ENCODE measurements around the gene TGFBR1. TPM values are rescaled to one million over a fixed set of nuclear protein-coding genes. Genes with fewer than 3 reads are reported as not detected.

TGFBR1 gene
- total RNA-seq, 1 donor from 2014 or later, result 316 TPM

GRCh38 chr9:99135456-99135855, 30.5 kb downstream of the TGFBR1 start:
- DNase-seq (ENCODE audit: low spot score), result no peak

GRCh38 chr9:99137225-99137624, 32.3 kb downstream of the TGFBR1 start:
- DNase-seq (ENCODE audit: low spot score), result no peak

GRCh38 chr9:99137891-99138290, 33.0 kb downstream of the TGFBR1 start:
- DNase-seq (ENCODE audit: low spot score), result peak; percentile 84

GRCh38 chr9:99138424-99139284, 33.7 kb downstream of the TGFBR1 start:
- DNase-seq (ENCODE audit: low spot score), result no peak

GRCh38 chr9:99139868-99140267, 35.0 kb downstream of the TGFBR1 start:
- DNase-seq (ENCODE audit: low spot score), result no peak

GRCh38 chr9:99140685-99141314, 35.9 kb downstream of the TGFBR1 start:
- peak; percentile 91 for DNase-seq (ENCODE audit: low spot score)

- no peak for DNase-seq (ENCODE audit: low spot score)
Observed at GRCh38 chr9:99141849-99142248, 36.9 kb downstream of the TGFBR1 start.

GRCh38 chr9:99142275-99142674, 37.4 kb downstream of the TGFBR1 start:
- no peak for DNase-seq (ENCODE audit: low spot score)

- no peak for DNase-seq (ENCODE audit: low spot score)
Observed at GRCh38 chr9:99143655-99144054, 38.7 kb downstream of the TGFBR1 start.

- no peak for DNase-seq (ENCODE audit: low spot score)
Observed at GRCh38 chr9:99144966-99145365, 40.1 kb downstream of the TGFBR1 start.

- no peak for DNase-seq (ENCODE audit: low spot score)
Observed at GRCh38 chr9:99146574-99146973, 41.7 kb downstream of the TGFBR1 start.

- DNase-seq (ENCODE audit: low spot score), result no peak
Observed at GRCh38 chr9:99147177-99147576, 42.3 kb downstream of the TGFBR1 start.

GRCh38 chr9:99150451-99151171, 45.7 kb downstream of the TGFBR1 start:
- DNase-seq (ENCODE audit: low spot score), result no peak

GRCh38 chr9:99154356-99154755, 49.4 kb downstream of the TGFBR1 start:
- DNase-seq (ENCODE audit: low spot score), result no peak

GRCh38 chr9:99155736-99156135, 50.8 kb downstream of the TGFBR1 start:
- no peak for DNase-seq (ENCODE audit: low spot score)

- peak; percentile 17 for DNase-seq (ENCODE audit: low spot score)
Observed at GRCh38 chr9:99158629-99159028, 53.7 kb downstream of the TGFBR1 start.

GRCh38 chr9:99160173-99160572, 55.3 kb downstream of the TGFBR1 start:
- peak; percentile 43 for DNase-seq (ENCODE audit: low spot score)

- DNase-seq (ENCODE audit: low spot score), result peak; percentile 64
Observed at GRCh38 chr9:99162759-99163364, 57.9 kb downstream of the TGFBR1 start.

GRCh38 chr9:99166149-99166548, 61.2 kb downstream of the TGFBR1 start:
- no peak for DNase-seq (ENCODE audit: low spot score)

GRCh38 chr9:99167119-99167518, 62.2 kb downstream of the TGFBR1 start:
- DNase-seq (ENCODE audit: low spot score), result no peak

- DNase-seq (ENCODE audit: low spot score), result no peak
Observed at GRCh38 chr9:99167694-99168093, 62.8 kb downstream of the TGFBR1 start.

GRCh38 chr9:99169086-99169485, 64.2 kb downstream of the TGFBR1 start:
- no peak for DNase-seq (ENCODE audit: low spot score)

All from umbilical cord (tissue), 2 donors.